Mucosa of rectum (tissue), 2 donors: Measurements from ENCODE around the gene GTF2H3.

Experiments
- H3K27ac ChIP-seq, 2 donors: one replicate each; pipeline ENCODE4 v1.7.0; 2013; ENCODE audit warnings: inconsistent platforms in 2 of 2, low read depth in 2 of 2, low read length in 2 of 2
- H3K27me3 ChIP-seq, 2 donors: one replicate each; pipeline ENCODE4 v1.7.0; 2013; ENCODE audit warnings: low read length in 2 of 2; ENCODE audit not compliant: control insufficient read depth in 2 of 2, insufficient read depth in 2 of 2
- H3K36me3 ChIP-seq, 2 donors: one replicate each; pipeline ENCODE4 v1.7.0; 2013; ENCODE audit warnings: low read length in 2 of 2; ENCODE audit not compliant: control insufficient read depth in 2 of 2, insufficient read depth in 2 of 2
- H3K4me1 ChIP-seq, 2 donors: one replicate each; pipeline ENCODE4 v1.7.0; 2013; ENCODE audit warnings: low read length in 2 of 2, mild to moderate bottlenecking in 1 of 2; ENCODE audit not compliant: control insufficient read depth in 2 of 2, insufficient read depth in 2 of 2
- H3K4me3 ChIP-seq, 2 donors: one replicate each; pipeline ENCODE4 v1.7.0; 2013; ENCODE audit warnings: low read length in 2 of 2
- H3K9ac ChIP-seq, 2 donors: one replicate each; pipeline ENCODE4 v1.7.0; 2013; ENCODE audit warnings: low read length in 2 of 2, low read depth in 1 of 2, mild to moderate bottlenecking in 1 of 2
- H3K9me3 ChIP-seq, 2 donors: one replicate each; pipeline ENCODE4 v1.7.0; 2013; ENCODE audit warnings: low read length in 2 of 2; ENCODE audit not compliant: control insufficient read depth in 2 of 2
- donor health status: healthy.
- donor health status: Normal muscosa, but diverticular disease.

Gene GTF2H3

DNA sequence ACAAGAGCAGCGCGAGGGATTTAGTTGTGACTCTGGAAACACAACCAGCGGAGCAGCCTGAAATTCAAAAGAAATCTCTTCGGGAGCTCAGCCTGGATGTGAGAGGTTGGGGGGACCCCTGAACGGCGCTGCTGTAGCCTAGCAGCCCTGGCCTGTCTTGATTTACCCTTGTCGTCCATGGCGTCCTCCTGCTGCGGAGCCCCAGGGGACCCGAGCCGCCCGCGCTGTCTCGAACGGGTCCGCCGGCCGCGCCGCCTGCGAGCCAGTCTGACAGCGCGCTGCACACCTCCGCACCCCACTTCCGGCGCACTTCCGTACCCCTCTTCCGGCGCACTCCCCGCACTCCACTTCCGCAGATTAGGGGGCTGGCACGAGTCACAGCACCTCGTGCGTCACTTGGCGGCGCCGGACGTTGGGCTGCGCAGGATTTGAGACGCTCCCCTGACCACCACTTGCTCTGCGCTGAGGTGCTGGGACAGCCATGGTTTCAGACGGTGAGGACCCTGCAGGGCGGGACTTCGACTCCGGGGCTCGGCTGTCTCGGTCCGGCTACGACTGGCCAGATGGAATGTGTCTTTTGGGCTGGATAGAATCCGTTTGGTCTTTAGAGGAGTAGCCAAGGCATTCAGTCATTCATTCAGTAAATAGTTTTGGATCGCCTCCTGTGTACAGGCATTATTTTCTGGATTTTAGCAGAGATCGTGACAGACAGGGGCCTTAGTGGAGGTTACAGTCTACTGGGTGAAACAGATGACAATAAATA is at the start of gene GTF2H3, which contains the start of gene EIF2B1:
GTF2H3 (plus strand) TSS at position 451 of the 763 bp plus-strand sequence; CDS start at position 482, 31 bp downstream.
EIF2B1 (minus strand) TSS at position 308 of the 763 bp plus-strand sequence; CDS start at position 179, 129 bp downstream.
- H3K4me3 ChIP-seq: peak within 1 kb of the TSS; percentile 98 to 99
- no peaks in the 10 kb centered on the region for H3K9me3 ChIP-seq
- peak within 1 kb of the TSS; percentile 66 to 67 for H3K27ac ChIP-seq
- no peaks in the 10 kb centered on the region for H3K27me3 ChIP-seq
- peak within 1 kb of the TSS; percentile 83 to 95 for H3K9ac ChIP-seq
- H3K36me3 ChIP-seq: peaks cover 19 to 24% of the 10 kb centered on the region in 2 donors
- peaks cover 14 to 17% of the 10 kb centered on the region in 2 donors for H3K4me1 ChIP-seq

DNA sequence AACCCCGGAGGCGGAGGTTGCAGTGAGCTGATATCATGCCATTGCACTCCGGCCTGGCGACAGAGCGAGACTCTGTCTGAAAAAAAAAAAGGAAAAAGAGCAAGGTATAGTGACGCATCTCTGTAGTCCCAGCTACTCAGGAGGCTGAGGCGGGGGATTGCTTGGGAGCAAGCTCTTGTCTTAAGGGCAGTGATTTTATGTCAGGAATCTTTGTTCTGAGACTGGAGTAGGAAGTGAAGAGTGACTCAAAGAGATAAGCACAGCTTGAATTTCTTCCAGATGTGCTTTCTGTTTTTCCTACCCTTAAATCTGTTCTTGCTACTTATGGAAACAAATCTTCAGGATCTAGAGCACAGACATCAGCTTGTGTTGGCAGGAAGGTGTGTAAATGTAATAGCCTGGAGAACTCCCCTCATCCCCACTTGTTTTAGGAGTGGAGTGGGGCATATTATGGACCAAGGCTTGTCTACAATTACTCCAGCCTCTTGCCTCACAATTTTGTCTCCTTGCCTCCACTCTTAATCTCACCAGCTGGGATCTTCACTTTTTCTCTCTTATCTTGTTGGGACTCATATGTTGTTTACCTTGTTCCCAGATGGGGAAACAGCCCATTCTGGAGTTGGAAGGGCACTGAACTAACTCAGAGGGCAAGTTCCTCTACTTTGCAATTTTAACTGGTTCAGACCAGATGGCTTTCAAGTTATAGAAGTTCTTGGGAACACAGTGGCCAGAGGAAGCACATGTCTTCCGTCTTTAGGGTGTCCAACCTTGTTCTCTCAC is 41.7 kb upstream of the GTF2H3 start:
- peaks cover 54 to 58% of the 10 kb centered on the region in 2 donors for H3K36me3 ChIP-seq
- no peaks in the 10 kb centered on the region for H3K9me3 ChIP-seq

DNA sequence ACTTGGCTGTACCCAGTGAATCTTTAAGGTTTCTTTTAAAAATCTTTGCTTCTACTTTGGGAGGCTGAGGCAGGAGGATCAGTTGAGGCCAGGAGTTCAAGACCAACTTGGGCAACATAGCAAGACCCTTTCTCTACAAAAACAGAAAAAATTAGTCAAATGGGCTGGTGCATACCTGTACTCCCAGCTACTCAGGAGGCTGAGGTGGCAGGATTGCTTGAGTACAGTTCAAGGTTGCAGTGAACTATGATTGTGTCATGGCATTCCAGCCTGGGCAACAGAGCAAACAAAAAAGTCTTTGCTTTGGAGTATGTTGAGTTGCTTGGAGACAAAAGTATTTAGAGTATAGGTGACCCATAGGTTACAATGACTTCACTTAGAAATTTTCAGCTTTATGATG is 37.9 kb upstream of the GTF2H3 start:
- Histone ChIP-seq H3K27ac (no peak overlapping the region), H3K36me3 (peaks cover 37 to 44% of the 10 kb centered on the region in 2 donors), H3K27me3 (no peaks in the 10 kb centered on the region), H3K4me1 (no peaks in the 10 kb centered on the region), H3K9ac (no peak overlapping the region), H3K9me3 (no peaks in the 10 kb centered on the region), H3K4me3 (no peak overlapping the region)

More for the DNA sequence above, 41.7 kb upstream of the GTF2H3 start:
- no peak overlapping the region for H3K9ac ChIP-seq
- no peak overlapping the region for H3K4me3 ChIP-seq
- H3K27me3 ChIP-seq: no peaks in the 10 kb centered on the region
- H3K27ac ChIP-seq: no peak overlapping the region
- H3K4me1 ChIP-seq: peaks cover 0 to 8% of the 10 kb centered on the region in 2 donors

DNA sequence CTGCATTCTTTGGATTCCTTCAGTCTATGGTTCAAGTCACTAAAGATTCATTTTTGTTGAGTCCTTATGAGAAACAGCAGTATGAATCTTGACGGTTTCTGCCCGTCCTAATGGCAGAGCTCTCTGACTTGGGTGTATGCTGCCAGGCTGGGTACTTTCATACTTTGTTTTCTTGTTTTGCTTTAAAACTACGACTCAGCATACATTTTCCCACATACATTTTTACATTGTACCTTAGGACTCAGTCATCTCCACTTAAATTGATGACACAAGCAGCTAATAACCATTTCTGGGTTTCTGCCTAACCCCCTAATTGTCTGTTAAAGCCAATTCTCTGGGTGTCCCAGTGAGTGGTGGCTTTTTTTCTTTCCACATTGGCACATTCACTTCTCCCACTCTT is 36.5 kb upstream of the GTF2H3 start:
- H3K27me3 ChIP-seq: no peaks in the 10 kb centered on the region
- no peaks in the 10 kb centered on the region for H3K9me3 ChIP-seq
- H3K4me3 ChIP-seq: no peak overlapping the region
- peaks cover 28 to 32% of the 10 kb centered on the region in 2 donors for H3K36me3 ChIP-seq
- H3K4me1 ChIP-seq: no peaks in the 10 kb centered on the region
- H3K27ac ChIP-seq: no peak overlapping the region
- no peak overlapping the region for H3K9ac ChIP-seq

DNA sequence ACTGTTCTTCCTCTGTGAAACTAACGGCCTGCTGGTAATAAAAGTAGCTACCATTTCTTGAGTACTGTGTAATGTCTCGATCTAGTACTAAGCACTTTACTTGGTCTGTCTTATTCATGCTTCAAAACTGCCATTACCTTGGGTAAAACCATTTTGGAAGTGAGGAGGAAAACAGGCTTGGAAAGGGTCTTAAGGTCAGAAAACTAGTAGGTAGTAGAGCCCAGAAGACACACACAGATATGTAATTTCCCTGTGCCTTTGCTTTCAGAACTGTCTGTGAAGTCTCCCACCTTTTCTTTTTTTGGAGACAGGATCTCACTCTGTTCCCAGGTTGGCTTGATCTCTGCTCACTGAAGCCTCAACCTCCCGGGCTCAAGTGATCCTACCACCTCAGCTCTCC is 35.1 kb upstream of the GTF2H3 start:
- Histone ChIP-seq H3K27me3 (no peaks in the 10 kb centered on the region), H3K4me1 (peaks cover 6 to 8% of the 10 kb centered on the region in 2 donors), H3K4me3 (no peak overlapping the region), H3K36me3 (peaks cover 25 to 31% of the 10 kb centered on the region in 2 donors), H3K27ac (no peak overlapping the region), H3K9ac (no peak overlapping the region), H3K9me3 (no peaks in the 10 kb centered on the region)

DNA sequence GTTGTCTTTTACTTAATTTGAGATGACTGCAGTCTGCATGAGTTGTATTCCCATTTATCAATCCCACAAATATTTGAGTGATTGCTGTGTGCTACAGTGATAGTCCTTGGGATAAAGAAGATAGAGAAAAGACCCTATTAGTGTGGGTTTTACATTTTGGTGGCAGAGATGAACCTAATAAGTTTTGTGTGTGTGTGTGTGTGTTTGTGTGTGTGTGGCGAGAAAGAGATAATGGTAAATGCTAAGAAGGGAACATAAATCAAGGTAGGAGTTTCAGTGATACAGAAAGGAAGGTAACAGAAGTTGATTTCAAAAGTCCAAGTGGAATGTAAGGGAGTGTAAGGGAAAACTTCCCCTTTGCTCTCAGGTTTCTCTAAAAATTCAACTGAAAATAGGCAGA is 34.3 kb upstream of the GTF2H3 start:
- Histone ChIP-seq H3K9ac (no peak overlapping the region), H3K36me3 (peaks cover 26 to 31% of the 10 kb centered on the region in 2 donors)

DNA sequence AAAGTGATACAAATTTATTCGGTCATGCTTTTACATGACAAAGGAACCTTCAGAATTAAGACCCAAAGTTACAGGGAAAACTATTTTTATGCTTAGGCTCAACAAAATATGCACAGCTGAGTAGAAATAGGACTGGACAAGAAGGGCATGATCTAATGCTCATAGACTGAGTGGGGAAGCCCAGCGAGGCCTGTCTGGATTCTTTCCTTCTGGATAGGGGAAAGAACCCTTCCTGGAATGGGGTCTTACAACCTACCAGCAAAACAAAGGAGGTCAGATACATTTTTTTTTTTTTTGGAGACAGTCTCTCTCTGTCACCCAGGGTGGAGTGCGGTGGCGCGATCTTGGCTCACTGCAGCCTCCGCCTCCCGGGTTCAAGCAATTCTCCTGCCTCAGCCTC is 33.9 kb upstream of the GTF2H3 start:
- H3K4me1 ChIP-seq: peaks cover 6 to 8% of the 10 kb centered on the region in 2 donors
- H3K27ac ChIP-seq: no peak overlapping the region
- no peak overlapping the region for H3K9ac ChIP-seq
- H3K36me3 ChIP-seq: peaks cover 28 to 31% of the 10 kb centered on the region in 2 donors
- no peak overlapping the region for H3K4me3 ChIP-seq
- H3K27me3 ChIP-seq: no peaks in the 10 kb centered on the region
- no peaks in the 10 kb centered on the region for H3K9me3 ChIP-seq

More for the DNA sequence above, 34.3 kb upstream of the GTF2H3 start:
- Histone ChIP-seq H3K9me3 (no peaks in the 10 kb centered on the region), H3K4me3 (no peak overlapping the region), H3K27me3 (no peaks in the 10 kb centered on the region), H3K4me1 (peaks cover 6 to 8% of the 10 kb centered on the region in 2 donors), H3K27ac (no peak overlapping the region)

DNA sequence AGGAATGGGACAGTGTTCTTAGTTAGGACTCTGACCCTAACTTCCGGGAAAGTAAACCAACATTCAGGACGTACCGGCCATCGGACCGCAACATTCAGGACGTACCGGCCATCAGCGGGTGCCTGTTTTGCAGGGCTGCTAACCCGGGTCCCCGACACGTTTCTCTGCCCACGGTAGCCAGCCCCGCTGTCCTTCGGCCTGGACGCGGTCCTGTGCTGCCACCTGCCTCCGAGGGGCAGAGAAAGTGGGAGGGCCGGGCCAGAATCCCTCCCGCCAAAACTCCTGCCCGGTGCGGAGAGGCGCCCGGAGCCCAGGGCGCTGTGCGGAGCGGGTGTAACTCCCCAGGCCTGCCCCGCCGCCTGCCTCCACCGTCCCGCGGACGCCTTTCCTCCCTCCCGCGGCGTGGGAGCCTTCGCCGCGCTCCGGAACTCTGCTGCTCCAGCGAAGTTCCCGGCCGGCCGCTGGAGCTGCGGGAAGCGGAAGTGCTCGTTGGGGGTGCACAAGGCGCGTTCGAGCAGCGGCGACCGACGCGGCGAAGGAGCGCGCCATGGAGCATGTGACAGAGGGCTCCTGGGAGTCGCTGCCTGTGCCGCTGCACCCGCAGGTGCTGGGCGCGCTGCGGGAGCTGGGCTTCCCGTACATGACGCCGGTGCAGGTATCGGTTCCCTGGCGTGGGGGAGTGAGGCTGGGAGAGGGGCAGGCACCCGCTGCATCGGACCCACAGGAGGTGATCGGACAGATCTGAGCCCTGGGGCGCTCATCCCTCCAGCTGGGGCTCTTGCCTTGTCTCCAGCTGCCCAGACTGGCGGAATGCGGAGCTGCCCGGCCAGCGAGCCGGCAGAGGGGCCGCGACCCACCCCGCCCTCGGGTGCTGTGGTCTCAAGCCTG is 31.8 kb upstream of the GTF2H3 start, which contains the start of gene DDX55:
DDX55 (plus strand) TSS at position 498 of the 888 bp plus-strand sequence; CDS start at position 548, 50 bp downstream.
- Histone ChIP-seq H3K27ac (peak within 1 kb of the TSS; percentile 78 to 91), H3K27me3 (no peaks in the 10 kb centered on the region), H3K36me3 (peaks cover 16 to 23% of the 10 kb centered on the region in 2 donors), H3K4me3 (peak within 1 kb of the TSS; percentile 88 to 93), H3K9me3 (no peaks in the 10 kb centered on the region), H3K9ac (peak within 1 kb of the TSS; percentile 87 to 94), H3K4me1 (peaks cover 6 to 8% of the 10 kb centered on the region in 2 donors)

DNA sequence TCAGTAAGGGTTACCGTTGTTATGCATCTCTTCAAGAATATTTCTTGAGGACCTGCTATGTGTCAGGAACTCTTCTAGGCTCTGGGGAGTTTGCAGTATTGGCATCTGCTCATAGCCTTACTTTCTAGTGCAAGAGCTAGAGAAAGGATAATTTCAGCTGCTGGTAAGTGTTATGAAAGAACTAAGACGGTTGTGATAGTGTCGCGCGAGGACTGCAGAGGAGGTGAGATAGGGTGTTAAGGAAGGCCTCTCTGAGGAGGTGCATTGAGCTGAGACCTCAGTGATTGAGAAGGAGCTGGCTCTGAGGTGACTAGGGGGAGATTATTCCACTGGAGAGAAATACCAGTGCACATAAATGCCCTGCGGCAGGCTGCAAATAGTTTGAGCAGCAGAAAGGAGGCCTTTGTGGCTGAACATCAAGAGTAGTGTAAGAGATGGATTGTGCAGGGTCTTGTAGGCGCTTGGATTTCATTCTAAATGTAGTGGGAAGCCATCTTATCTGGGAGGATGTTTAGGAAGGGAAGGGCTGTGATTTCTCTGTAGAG is 30.9 kb upstream of the GTF2H3 start:
- peaks cover 6 to 8% of the 10 kb centered on the region in 2 donors for H3K4me1 ChIP-seq
- H3K9me3 ChIP-seq: no peaks in the 10 kb centered on the region
- peak overlapping the region; percentile 87 to 94 for H3K9ac ChIP-seq
- H3K4me3 ChIP-seq: peak overlapping the region; percentile 88 to 93
- no peaks in the 10 kb centered on the region for H3K27me3 ChIP-seq
- H3K36me3 ChIP-seq: peaks cover 17 to 24% of the 10 kb centered on the region in 2 donors
- H3K27ac ChIP-seq: no peak overlapping the region
